HG03558 (cell line): ENCODE data around the gene MICB.
"Not testable (repeated sequence)": the region's sequence is repeated elsewhere in the genome, so short reads cannot be mapped to it uniquely, and the experiment has no call there.

Experiments used
- ATAC-seq: cut with Tn5 transposase; IDR thresholded peaks from one replicate; pipeline ENCODE4 v1.9.1; 2021; ENCODE audit warnings: moderate number of reproducible peaks; ENCODE audit not compliant: unreplicated experiment; ENCODE audit errors: extremely low read depth

Gene MICB

DNA sequence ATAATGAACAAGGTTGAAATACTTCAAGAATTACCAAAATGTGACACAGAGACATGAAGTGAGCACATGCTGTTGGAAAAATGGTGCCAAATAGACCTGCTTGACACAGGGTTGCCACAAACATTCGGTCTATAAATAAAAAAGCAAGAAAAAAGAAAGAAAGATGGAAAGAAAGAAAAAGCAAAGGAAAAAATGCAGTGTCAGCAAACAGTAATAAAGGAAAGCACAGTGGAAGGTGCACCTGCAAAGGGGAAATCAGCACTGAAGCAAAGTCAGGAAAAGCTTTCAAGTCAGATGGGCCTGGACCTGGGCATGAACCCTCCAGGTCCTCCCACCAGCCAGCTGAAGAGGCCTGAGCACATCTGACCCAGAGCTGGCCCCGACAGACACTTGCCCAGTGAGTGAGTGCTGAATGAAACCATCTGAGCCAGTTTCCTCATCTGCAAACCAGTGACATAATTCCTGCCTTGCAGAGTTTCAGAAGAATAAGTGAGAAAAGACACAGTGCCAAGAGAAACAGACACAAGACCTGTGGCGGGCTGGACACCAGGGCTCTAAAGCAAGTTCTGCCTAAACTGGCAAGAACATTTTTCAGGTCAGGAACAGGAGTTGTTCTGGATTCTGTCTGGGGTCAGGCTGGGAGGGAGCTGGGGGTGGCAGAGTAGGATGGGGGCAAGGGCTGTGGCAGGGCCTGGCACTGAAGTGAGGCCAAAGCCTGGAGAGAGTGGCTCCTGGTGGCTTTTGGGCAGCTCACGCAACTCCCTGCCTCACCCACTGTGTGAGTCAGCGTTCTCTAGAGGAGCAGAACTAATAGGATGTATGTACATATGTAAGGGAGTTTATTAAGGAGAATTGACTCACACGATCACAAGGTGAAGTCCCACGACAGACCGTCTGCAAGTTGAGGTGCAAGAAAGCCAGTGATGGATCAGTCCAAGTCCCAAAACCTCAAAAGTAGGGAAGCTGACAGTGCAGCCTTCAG, 23.9 kb upstream of the MICB start:
- ATAC-seq: no peak

DNA sequence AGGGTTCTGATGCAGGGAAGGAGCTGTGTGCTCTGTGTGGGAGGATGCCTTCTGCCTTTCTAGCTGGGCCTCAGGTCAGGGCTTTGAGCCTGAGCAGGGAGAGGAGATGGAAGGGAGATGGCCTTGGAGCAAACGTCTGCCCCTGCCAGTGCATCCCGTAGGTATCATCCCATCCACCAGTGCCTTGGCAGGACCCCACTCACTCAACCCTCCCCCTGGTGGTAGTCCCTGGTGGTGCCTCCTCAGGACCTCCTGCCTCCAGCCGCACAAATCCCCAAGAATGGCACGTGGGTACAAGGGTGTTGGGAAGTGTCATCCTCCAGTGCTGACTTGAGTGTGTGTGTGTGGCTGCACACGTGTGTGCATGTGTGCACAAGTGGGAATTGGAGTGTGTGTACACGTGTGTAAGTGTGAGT, 23.1 kb upstream of the MICB start:
- ATAC-seq: no peak

DNA sequence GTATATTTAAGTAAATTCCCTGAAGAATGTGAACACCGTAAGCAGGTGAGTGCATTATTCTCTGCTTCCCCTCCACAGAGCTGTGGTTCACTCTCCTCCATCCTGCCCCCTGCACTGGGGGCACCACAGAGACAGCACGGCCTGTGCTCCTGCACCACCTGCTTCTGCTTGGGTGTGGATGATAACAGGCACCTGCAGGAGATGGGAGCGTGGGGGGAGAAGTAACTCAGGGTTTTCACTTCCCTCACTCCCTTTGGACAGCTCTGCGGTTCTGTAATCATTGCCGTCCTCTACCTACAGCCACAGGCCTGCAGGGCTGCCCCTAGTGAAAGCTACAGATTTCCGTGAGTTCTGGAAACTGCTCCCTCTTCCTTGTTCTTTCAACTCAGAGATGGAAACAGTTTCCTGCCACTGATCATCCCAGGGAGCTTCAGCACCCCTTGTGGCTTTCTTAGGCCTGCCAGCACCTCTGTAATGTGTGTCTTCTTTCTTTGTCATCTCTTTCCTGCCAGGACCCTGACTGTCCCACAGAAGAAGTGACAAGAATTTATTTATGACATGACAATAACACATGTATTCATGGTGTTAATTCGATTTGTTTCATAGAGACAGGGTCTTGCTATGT, 21.3 kb upstream of the MICB start:
- no peak for ATAC-seq

DNA sequence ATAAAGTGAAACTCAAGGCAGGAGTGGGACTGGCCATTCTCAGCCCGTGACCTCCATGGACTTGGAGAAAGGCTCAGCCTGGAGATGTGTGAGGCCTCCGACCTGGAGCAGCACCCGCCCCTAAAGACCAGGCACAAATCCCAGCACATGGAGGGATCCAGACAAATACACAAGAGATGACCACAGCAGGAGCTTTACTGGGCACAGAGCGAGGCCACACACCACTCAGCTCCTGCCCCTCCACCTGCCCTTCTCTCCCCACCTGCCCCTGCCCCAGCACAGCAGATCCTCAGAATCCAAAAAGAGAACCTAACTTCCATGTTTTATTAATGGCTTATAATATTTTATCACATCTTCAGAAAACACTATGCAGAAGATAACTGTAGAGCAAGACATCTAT, 20.4 kb upstream of the MICB start:
- ATAC-seq: no peak

DNA sequence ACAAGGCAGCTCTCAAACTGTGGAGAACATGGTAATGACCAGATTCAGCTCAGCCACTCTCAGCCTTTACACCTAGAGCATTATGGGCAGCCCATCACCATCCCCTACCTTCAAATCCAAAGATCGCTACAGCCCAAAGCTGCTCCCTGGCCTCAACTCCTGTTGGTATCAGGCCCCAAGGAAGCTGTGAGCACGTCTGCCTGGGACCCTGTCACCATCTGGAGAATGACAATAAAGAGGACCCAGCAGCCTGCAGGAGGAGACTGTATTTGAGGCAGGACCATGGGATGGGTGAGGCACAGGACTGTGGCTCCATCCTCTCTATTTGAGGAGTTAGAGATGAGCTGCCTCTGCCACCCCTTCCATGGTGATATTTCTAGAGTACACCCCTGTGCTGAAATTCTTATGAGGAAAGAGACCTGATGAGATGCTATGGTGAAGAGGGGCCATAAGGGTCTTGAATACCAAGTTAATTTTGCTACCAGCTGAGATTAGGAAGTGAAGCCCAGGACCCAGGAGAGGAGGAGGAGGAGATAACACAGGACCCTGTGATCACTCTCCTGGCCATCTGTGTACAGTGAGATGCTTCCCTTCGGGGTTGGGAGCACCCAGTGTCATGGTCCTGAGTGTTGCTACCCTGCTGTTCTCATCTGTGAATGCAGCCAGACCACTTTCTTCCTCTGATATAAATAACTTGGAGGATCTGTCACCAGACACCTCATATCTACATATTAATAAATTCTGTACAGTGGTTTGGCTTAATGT, 19.6 kb upstream of the MICB start:
- no peak for ATAC-seq

DNA sequence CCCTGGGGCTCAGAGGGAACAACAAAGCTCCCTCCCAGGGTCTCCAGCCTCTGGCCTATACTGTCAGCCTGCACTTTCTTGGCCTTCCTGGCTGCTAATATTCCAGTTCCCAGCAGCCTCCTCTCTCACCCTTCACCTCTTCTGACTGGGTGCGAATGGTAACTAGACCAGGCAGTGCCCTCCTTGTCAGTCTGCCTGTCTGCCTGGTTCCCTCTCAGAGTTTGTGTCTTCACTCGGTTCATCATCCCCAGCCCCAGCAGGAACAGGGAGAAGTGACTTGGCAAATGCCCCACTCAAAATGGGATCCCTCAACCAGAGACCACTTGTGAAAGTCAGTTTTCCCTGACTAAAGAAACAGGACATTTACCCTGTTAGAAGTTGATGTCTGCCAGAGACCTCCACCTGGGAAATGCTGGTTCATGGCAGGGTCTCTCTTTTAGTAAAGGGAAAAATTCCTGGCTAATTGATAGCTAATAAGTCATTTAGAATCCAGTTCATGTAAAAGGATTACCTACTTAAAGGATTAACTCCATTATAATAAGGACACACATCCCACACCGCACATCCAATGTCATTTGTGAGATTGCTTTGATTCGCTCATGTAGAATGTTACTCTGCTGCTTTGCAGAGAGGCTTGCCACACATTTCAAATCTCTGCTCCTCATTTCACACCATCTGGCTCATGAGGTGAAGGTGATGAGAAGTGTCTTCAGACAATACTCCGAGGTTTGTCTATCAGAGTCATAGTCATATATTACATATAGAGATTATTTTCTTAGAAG, 18.6 kb upstream of the MICB start:
- no peak for ATAC-seq

DNA sequence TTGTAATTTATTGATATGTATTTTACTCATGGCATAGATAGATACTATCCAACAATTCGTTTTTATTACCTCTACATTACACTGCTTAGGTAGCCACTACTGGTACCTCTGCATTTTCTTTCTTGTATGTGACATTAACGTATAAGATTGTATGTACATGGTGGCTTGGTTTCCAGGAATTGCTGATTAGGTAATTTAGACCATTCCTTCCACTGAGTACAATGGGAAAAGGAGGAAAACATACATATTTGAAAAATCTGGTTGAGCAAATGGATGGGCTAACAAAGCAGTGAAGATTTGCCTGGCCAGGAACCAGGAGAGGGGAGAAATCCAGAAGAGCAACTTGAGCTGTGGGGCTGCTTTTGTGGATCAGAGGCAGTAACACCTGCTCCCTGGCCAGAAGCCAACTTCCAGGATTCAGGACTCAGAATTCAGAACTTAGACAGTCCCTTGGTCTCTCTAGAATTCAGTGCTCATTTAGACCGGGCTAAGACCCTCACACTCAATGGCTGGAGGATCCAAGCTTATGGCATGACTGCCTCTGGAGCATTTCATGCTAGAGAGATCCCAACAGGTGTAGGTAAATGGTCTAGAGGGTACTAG, 17.9 kb upstream of the MICB start:
- no peak for ATAC-seq

DNA sequence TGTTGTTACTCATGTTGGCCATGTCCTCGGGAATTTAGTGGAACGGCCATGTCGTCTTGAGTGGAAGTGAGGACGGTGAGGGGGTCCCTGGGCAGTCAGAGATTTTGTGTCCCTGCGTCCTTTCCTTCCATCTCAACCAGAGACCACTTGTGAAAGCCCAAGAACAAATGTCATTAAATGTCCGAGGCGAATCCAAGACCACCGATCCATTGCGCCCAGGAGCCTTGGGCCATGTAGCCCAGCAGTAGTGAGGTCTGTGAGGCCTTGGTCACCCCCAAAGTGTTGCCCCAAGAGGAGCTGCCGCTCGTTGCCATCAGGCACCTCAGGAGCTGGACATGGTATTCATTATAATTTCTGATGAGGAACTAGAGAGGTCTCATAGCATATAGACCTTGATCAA, 17.4 kb upstream of the MICB start:
- ATAC-seq: no peak

DNA sequence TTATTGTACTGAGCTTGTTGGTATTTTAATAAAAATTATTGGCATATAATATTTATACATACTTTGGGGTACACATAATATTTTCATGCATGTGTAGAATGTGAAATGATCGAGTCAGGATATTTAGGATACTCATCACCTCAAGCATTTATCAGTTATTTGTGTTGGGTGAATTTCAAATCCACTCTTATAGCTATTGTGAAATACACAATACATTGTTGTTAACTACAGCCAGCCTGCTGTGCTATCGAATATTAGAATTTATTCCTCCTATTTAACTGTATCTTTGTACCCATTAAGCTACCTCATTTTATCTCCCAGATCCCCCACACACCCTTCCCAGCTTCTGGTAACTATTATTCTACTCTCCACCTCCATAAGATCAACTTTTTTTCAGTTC, 14.6 kb upstream of the MICB start:
- no peak for ATAC-seq

DNA sequence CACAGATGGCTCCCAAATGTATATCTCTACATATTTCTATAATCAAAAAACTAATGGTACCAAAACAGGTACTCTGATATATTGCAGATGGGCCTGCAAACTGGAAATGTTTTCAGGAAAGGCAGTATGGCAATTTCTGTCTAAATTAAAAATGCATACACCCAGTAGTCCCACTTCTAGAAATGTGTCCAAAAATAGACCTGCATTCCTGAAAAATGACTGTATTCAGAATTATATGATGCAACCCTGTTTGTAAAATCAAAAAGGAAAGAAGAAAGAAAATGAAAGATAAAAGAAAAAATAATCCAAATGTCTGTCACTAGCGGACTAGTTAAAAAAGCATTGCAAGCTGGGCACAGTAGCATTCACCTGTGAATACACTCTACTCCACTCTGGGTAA, 12.9 kb upstream of the MICB start:
- ATAC-seq: no peak

DNA sequence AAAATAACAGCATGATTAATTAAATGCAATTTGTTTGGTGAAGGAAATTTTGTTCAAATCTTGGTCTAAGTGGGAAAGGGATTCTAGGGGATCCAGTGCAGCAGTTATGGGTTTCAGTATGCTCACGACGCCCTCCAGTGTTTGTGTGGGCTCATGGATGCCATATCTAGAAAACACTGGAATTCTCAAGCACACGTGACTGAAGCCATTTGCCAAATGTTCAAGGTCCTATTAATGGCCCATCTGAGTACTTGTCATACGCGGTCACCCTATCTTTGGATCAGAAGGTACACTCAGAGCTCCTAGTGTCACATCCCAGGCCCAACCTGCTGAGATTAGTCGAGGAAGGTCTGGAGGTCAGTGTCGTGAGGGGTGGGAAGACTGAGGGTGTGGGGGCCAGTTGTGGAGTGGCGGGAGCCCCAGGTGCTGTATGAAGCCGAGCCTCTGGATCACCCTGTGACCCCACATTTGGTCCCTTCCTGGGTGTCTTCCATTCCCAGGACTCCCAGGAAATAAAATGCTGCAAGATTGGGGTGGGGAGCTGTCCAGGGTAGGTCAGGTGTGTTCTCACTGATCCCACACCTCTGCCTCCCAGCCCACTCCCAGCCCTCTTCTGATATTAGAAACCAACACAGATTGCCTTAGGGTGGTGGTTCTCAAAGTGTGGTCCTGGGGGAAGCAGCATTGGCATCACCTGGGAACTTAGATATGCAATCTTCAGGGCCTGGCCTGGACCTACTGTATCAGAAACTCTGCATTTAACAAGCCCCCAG, 11.7 kb upstream of the MICB start:
- ATAC-seq: not testable (repeated sequence)

DNA sequence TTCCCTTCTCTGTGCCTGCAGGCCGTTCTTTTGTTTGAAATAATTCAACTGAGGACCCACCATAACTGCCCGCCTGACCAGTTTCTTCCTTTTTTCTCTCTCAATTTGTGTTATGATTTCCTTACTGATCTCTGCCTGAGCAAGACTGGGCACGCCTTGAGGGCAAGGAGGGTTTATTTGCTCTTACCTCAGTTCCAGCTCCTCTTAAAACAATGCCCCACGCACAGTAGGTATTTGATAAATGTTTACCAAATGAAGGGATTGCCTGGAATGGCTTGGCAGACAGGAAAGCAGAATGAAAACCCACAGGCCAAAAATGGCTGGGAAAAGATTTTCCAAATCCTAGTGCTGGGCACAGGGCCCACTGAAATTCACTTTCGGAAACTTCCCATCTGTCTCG, 10.3 kb upstream of the MICB start:
- ATAC-seq: not testable (repeated sequence)

DNA sequence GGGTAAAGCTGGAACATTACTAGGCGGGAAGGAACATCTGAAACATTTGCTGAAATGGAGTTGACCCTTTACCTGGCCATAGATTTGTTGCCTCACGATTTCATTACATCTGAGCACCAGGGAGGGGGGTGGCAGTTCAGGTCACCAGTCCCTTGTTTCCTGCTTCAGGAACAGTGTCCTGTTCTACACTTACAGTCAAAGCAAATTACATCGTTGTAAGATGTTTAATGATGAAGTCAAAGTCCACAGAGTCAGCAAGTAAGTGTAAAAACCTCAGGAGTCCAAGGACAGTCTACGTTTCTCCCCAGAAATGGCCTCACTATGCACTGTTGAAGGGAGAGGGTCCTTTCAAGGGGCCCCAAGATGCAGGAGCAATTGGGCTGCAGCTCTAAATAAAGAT, 8.9 kb upstream of the MICB start:
- ATAC-seq: no peak

DNA sequence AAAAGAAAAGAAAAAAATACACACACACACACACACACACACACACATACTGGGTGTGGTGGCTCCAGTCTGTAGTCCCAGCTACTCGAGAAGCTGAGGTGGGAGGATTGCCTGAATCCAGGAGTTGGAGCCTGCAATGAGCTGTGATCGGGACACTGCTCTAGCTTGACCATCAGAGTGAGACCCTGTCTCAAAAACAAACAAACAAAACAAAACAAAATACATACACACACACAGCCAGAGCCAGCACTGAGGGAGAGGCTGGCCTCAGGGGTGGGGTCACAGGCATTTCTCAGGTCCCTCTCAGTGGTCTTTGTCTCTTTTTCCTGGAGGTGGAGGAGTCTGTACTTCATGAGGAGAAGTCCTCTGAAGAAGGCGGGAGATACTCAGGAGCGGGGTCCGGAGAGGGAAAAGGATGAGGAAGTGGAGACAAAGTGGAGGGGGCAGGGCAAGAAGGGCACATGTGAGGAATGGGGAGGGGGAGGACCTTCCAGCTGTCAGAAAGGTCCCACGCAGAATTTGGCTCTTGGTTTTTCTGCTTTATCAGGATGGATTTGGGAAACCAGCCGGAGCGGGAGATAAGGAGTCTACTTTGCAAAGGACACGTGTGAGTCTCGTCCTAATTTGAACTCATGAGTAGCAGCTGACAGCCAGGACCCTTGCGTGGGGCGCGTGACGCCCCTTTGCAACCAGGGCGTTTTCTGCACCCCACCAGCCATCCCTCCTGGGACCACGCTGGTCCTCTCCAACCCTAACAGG, 7.7 kb upstream of the MICB start:
- ATAC-seq: no peak

DNA sequence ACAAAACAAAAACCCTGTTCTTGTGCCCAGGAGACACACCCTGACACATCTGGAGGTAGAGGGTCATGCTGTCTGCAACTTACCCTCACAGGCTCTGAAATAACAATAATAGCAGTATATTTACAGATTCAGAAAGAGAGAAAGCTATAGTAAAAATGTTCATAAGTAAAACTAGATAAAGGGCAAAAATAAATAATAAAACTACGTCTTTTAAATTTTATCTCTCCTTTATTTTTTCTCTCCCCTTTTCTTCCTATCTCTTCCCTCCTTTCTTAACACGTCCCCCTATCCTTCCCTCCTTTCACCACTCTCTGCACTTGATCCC, 4.4 kb upstream of the MICB start:
- ATAC-seq: not testable (repeated sequence)

DNA sequence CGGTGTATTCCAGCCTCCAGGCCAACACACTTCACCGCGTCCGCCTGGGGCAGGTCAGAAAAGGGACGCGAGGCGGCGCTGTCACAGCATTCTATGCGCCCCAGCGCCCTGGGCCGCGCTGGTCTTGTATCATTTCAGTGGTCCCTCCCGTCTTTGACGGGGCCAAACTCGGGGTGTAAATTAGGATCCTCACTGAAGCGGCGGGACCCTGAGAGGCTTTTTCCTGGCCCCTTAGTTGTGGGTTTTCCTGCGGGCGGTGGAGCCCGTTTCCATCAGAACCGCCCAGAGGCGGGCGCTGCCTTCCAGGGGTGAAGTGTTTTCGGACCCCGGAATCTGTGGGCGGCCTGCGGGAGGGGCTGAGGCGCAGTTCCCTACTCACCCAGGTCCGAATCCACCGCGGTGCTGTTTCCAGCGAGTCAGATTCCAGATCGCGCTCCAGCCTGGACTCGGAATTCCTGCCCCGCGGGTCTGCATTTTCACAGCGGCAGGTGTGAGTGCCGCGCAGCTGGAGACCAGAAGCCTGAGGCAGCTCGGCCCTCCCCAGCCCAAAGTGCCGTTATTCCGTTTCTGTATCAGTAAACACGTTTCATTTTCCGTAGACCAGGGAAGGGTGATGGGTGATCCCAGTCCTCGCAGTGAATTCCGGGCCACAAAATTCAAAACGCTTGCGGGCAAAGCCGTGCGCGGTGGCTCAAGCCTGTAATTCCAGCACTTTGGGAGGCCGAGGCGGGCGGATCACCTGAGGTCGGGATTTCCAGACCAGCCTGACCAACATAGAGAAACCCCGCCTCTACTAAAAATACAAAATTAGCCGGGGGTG, 3.9 kb upstream of the MICB start:
- ATAC-seq: no peak

DNA sequence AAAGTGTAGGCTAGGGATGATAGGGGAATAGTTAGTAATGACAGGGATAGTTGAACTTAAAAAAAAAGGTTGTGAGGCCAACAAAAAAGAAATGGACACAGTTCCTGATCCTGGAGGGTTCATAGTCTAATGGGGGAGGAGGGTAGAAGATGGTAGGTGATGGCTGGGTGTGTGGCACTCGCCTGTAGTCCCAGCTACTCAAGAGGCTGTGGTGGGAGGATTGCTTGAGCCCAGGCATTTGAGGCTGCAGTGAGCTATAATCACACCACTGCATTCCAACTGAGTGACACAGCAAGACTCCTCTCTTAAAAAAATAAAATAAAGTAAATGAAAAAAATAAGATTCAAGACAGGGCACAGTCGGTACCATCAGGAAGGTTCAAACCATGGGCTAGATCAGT, 2.4 kb upstream of the MICB start:
- ATAC-seq: no peak

DNA sequence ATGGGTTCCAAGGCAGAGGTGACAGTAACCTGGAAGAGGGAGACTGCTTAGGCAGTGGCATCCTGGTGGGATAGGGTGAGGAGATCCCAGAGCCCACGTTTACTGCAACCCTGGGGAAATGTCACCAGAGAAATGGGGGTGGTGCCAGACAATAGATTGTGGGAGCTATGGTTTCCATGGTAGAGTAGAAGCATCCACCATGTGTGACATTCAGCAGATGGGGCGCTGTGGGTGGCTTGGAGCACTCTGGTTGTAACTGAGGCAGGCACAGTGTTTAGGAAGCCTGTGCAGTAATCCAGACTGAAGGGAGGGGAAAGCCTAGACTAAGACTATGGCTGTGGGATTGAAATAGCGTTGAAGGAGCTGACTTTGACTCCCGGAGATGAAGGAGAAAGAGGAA, 1.1 kb upstream of the MICB start:
- not testable (repeated sequence) for ATAC-seq
